ENCODE results near the gene BTBD8.

Gene BTBD8

GRCh38 chr1:92201973-92202372 lies 121.8 kb downstream of the BTBD8 start:
- no peak for DNase-seq

DNA sequence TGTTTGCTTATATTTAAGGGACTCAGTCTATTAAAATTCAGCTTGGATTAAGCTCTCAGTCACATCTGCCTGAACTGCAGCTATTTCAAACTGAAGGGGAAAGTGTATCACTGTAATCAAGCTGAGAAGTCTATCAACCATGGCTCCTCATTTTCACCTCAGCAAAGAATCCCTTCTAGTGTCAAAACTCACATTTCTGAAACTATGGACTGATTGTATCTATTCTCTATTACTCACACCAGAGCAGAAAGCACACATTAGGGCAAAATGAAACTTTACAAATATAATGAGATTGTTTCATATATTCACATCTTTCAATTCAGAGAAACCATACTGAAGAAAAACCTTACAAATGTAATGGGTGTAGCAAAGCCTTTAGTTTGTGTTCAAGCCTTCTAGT lies 123.0 kb downstream of the BTBD8 start:
- DNase-seq = no peak

DNA sequence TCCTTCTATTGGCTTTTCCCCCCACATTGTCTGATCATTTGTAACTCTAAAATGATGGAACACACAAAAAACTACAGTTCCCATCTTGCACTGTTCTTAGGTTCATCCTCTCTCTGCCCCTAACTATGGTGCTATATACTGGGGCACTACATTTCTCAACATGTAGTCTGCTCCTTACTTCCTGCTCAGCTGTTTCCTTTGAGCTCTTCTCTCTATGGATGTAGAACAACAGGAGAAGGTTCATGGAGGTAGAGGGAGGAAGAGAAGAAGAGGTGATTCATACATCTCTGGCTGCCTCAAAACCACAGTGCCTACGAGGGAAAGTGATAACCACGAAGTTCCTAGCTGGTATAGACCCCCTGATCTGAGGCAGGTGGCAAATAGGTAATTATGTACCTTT lies 130.6 kb downstream of the BTBD8 start:
- no peak for DNase-seq

DNA sequence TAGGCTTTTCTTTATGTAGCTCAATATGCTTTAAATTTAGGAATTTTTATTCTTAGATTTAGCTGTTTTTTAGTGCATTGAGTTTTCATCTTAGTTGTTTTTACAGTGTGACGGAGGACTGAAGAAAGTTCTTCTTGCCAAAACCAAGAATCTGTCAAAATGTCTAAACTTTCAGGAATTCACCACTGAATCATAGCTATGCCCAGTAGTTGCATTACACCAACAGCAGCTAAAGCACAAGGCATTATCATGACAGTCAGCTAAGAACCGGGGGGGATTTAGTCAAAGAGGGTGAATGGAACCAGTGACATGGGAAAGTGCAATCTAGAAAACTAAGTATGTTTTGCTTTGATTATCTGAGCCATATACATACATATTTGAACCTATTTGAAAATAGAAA lies 131.0 kb downstream of the BTBD8 start:
- no peak for DNase-seq

DNA sequence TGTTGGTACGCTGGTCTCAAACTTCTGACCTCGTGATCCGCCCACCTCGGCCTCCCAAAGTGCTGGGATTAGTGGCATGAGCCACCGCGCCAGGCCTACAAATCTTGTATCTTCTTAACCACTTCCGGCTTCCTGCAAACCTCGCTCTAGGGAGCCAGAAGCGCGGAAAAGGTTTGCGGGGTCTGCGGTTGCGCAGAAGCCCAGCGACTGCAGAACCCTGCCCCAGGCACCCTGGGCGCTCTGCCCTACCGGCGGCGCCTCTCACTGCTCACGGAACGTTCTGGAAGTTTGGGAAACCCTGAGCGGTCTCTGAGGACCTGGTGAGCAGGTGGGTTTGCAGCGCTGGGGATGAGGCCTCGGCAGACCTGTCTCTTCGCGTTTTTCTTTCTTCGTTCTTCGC lies 137.6 kb downstream of the BTBD8 start, which contains the start of gene C1orf146:
Gene C1orf146 (plus strand): TSS at position 195 of the 400 bp plus-strand sequence. CDS start 13,506 bp downstream, outside the sequence.
- no peak for DNase-seq

GRCh38 chr1:92218559-92218958 lies 138.4 kb downstream of the BTBD8 start:
- DNase-seq = no peak

DNA sequence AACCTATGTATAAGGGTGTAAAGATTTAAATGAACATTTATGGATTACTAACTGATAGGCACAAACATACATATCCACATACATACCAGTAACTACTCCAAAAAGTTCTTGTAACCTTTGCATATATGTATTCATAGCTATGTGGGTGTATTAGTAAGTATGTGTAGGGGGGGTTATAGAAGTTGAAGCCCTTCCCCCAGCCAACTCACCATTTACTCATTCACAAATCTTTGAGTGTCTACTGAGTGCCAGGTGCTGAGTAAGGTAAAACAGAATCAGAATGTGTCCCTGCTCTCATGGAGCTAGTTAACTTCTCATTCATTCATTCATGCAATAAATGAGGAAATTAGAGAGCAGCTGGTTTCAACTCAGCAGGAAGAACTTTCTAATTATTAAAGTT lies 138.9 kb downstream of the BTBD8 start:
- no peak for DNase-seq

DNA sequence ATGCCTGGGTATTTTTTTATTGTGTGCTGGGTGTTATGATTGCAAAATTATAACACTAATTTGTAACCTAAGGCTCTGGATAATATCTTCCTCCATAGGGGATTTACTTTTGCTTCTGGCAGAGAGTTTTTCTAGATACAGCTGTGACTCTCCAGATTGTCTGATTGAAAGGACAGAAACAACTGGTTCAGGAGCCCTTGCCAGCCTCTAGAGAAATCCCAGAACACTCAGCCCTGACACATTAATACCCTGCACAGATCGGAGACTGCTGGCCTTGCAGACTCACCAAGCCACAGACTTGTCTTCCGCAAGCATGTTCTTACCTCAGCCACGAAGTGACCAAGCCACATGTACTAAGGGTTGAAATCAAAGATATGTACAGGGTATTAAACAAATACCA lies 148.3 kb downstream of the BTBD8 start:
- no peak for DNase-seq

DNA sequence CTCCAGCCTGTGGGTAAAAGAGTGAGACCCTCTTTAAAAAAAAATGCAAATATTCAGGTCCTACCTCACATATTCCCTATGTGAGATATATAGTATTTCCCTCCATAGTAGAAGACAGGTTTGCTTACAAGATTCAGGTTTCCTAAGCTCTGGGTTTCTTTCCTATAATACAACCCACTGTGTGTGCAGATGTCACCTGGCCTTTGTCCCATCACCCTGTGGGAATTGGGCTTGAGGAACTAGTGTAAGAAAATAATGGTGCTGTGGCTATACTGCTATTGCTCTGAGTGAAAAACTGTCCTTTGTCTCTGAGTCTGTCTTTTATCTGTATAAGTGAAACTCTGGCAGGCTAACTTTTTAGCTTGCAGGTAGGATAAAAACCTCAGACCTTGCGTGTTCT lies 150.6 kb downstream of the BTBD8 start:
- DNase-seq = no peak

Measured in CD4-positive, alpha-beta T cell treated with Interleukin-17A for 1 hour (primary cell).